Lower leg skin (tissue), 3 donors: ENCODE results near the gene TTC9C.

Experiments
- POLR2A ChIP-seq, 2 donors: fragments of 450-650 bp; IDR thresholded peaks; one replicate each; pipeline ENCODE4 v1.6.1; 2016 to 2017; ENCODE audit warnings: antibody characterized with exemption in 2 of 2, mild to moderate bottlenecking in 1 of 2, moderate library complexity in 1 of 2
- TF ChIP-seq, protein P1 (sequence below), 3 donors: fragments of 450-650 bp; IDR thresholded peaks; one replicate each; pipeline ENCODE4 v1.5.1; 2016; ENCODE audit warnings: antibody characterized with exemption in 3 of 3, mild to moderate bottlenecking in 3 of 3, moderate library complexity in 2 of 3

GRCh38 chr11:62732830-62733229 is 4.5 kb downstream of the TTC9C start:
- no peak for TF ChIP-seq POLR2A (IDR thresholded peaks at IDR 0.05)
- TF ChIP-seq, protein P1, sequence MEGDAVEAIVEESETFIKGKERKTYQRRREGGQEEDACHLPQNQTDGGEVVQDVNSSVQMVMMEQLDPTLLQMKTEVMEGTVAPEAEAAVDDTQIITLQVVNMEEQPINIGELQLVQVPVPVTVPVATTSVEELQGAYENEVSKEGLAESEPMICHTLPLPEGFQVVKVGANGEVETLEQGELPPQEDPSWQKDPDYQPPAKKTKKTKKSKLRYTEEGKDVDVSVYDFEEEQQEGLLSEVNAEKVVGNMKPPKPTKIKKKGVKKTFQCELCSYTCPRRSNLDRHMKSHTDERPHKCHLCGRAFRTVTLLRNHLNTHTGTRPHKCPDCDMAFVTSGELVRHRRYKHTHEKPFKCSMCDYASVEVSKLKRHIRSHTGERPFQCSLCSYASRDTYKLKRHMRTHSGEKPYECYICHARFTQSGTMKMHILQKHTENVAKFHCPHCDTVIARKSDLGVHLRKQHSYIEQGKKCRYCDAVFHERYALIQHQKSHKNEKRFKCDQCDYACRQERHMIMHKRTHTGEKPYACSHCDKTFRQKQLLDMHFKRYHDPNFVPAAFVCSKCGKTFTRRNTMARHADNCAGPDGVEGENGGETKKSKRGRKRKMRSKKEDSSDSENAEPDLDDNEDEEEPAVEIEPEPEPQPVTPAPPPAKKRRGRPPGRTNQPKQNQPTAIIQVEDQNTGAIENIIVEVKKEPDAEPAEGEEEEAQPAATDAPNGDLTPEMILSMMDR (IDR thresholded peaks at IDR 0.05), result no peak
